Endothelial cell of umbilical vein (primary cell): ENCODE data around the gene DPYD.

ENCODE experiments used
- CTCF ChIP-seq, 2 donors: IDR thresholded peaks; 1 replicate in 1 of 2; 2 replicates in 1 of 2; pipeline ENCODE4 v1.5.1; 2011; ENCODE audit warnings: low read length in 2 of 2, mild to moderate bottlenecking in 2 of 2, moderate library complexity in 2 of 2, control low read depth in 1 of 2, inconsistent platforms in 1 of 2, low read depth in 1 of 2; ENCODE audit not compliant: insufficient read depth in 1 of 2; ENCODE audit errors: extremely low read depth in 1 of 2
- EZH2 ChIP-seq: IDR thresholded peaks from 2 replicates; pipeline ENCODE4 v1.6.1; 2012; ENCODE audit warnings: borderline replicate concordance, low read depth, mild to moderate bottlenecking, moderate library complexity, low read length, inconsistent platforms; ENCODE audit not compliant: severe bottlenecking
- MAX ChIP-seq: IDR thresholded peaks from 2 replicates; pipeline ENCODE4 v1.6.1; 2011; ENCODE audit not compliant: insufficient read depth, insufficient read length
- MYC ChIP-seq: IDR thresholded peaks from one replicate; pipeline ENCODE4 v1.6.1; 2011; ENCODE audit warnings: mild to moderate bottlenecking, low read depth, low read length
- POLR2A ChIP-seq: IDR thresholded peaks from 2 replicates; pipeline ENCODE4 v1.6.1; 2012; ENCODE audit warnings: low read depth, mild to moderate bottlenecking, control low read depth, low read length
- POLR2AphosphoS5 ChIP-seq: IDR thresholded peaks from 2 replicates; pipeline ENCODE4 v1.6.1; 2012; ENCODE audit warnings: low read depth, mild to moderate bottlenecking, control low read depth, low read length, moderate library complexity; ENCODE audit not compliant: insufficient read depth

- TF ChIP-seq CTCF (IDR thresholded peaks at IDR 0.05; ENCODE audit: extremely low read depth in 1 of 2, insufficient read depth in 1 of 2, low read depth in 1 of 2, low read length in 2 of 2) (no peak), MAX (no peak), EZH2 (no peak), POLR2AphosphoS5 (no peak), MYC (no peak), POLR2A (no peak)
Measured at GRCh38 chr1:97608272-97608671, 312.6 kb downstream of the DPYD start.
